Mesodermal cell (in vitro differentiated cells): ENCODE data around the gene PMP22.

ENCODE experiments used
- H3K27ac ChIP-seq: 2 replicates; pipeline ENCODE4 v1.7.0; 2013; ENCODE audit warnings: mild to moderate bottlenecking, low read depth, low read length, moderate library complexity; ENCODE audit not compliant: severe bottlenecking
- H3K36me3 ChIP-seq: 2 replicates; pipeline ENCODE4 v1.7.1; 2013; ENCODE audit warnings: mild to moderate bottlenecking, low read length, moderate library complexity; ENCODE audit not compliant: control insufficient read depth, insufficient read depth
- H3K4me1 ChIP-seq: one replicate; pipeline ENCODE4 v1.7.1; 2013; ENCODE audit warnings: mild to moderate bottlenecking, low read length; ENCODE audit not compliant: insufficient read depth, control insufficient read depth, poor library complexity, severe bottlenecking
- H3K4me3 ChIP-seq: 2 replicates; pipeline ENCODE4 v1.7.0; 2013; ENCODE audit warnings: low read length, control low read depth, mild to moderate bottlenecking; ENCODE audit not compliant: insufficient read depth, poor library complexity, severe bottlenecking; ENCODE audit errors: extremely low read depth
- H3K9me3 ChIP-seq: 2 replicates; pipeline ENCODE4 v1.7.1; 2013; ENCODE audit warnings: mild to moderate bottlenecking, low read length, moderate library complexity; ENCODE audit not compliant: control insufficient read depth
- WGBS, 2 experiments: methylation state at CpG; one replicate each; pipeline ENCODE4 v1.1.5; 2013; ENCODE audit warnings: missing lambda C conversion rate in 2 of 2; ENCODE audit not compliant: insufficient coverage in 2 of 2; 5-methylcytosine and 5-hydroxymethylcytosine counted together

The PMP22 gene

GRCh38 chr17:15291674-15292361 lies 26.7 kb upstream of the PMP22 start:
- H3K4me1 ChIP-seq: no peaks in the 10 kb centered on the region
- no peak overlapping the region for H3K27ac ChIP-seq
- H3K9me3 ChIP-seq: no peaks in the 10 kb centered on the region
- H3K36me3 ChIP-seq: no peaks in the 10 kb centered on the region
- WGBS, 2 experiments: 73 to 81% methylated on average over 5 of the region's 8 CpGs
- no peak overlapping the region for H3K4me3 ChIP-seq

- Histone ChIP-seq H3K4me1 (no peaks in the 10 kb centered on the region), H3K27ac (no peak overlapping the region), H3K36me3 (no peaks in the 10 kb centered on the region), H3K9me3 (no peaks in the 10 kb centered on the region), H3K4me3 (no peak overlapping the region)
- WGBS, 2 experiments: 87 to 100% methylated on average over 1 to 6 of the region's 6 CpGs
Measured at GRCh38 chr17:15290605-15291004, 25.5 kb upstream of the PMP22 start.

- H3K36me3 ChIP-seq: no peaks in the 10 kb centered on the region
- H3K4me1 ChIP-seq: peaks cover 2% of the 10 kb centered on the region
- WGBS, 2 experiments: 94 to 96% methylated on average over 19 to 20 of the region's 22 CpGs
- no peaks in the 10 kb centered on the region for H3K9me3 ChIP-seq
- H3K27ac ChIP-seq: no peak overlapping the region
- H3K4me3 ChIP-seq: no peak overlapping the region
Measured at GRCh38 chr17:15289285-15290183, 24.4 kb upstream of the PMP22 start.

GRCh38 chr17:15288859-15289258 lies 23.7 kb upstream of the PMP22 start:
- H3K9me3 ChIP-seq: no peaks in the 10 kb centered on the region
- H3K4me3 ChIP-seq: no peak overlapping the region
- no peaks in the 10 kb centered on the region for H3K36me3 ChIP-seq
- 83% methylated on average over 1 of the region's 1 CpG; no CpG with 5 or more reads in 1 of the 2 experiments for WGBS, 2 experiments
- H3K27ac ChIP-seq: no peak overlapping the region
- peaks cover 3% of the 10 kb centered on the region for H3K4me1 ChIP-seq

GRCh38 chr17:15287538-15288267 lies 22.6 kb upstream of the PMP22 start:
- Histone ChIP-seq H3K4me1 (peaks cover 3% of the 10 kb centered on the region), H3K4me3 (no peak overlapping the region), H3K27ac (no peak overlapping the region), H3K9me3 (no peaks in the 10 kb centered on the region), H3K36me3 (no peaks in the 10 kb centered on the region)
- 90% methylated on average over 3 of the region's 4 CpGs; no CpG with 5 or more reads in 1 of the 2 experiments for WGBS, 2 experiments

- WGBS, 2 experiments: 96 to 100% methylated on average over 5 to 6 of the region's 6 CpGs
- H3K27ac ChIP-seq: no peak overlapping the region
- H3K4me3 ChIP-seq: no peak overlapping the region
- H3K4me1 ChIP-seq: peaks cover 3% of the 10 kb centered on the region
- no peaks in the 10 kb centered on the region for H3K36me3 ChIP-seq
- no peaks in the 10 kb centered on the region for H3K9me3 ChIP-seq
Measured at GRCh38 chr17:15285466-15285865, 20.3 kb upstream of the PMP22 start.

GRCh38 chr17:15284537-15284936 lies 19.4 kb upstream of the PMP22 start:
- H3K27ac ChIP-seq: no peak overlapping the region
- H3K4me3 ChIP-seq: no peak overlapping the region
- H3K9me3 ChIP-seq: no peaks in the 10 kb centered on the region
- WGBS, 2 experiments: 67% methylated on average over 2 of the region's 2 CpGs; no CpG with 5 or more reads in 1 of the 2 experiments
- H3K36me3 ChIP-seq: no peaks in the 10 kb centered on the region
- H3K4me1 ChIP-seq: peaks cover 3% of the 10 kb centered on the region

GRCh38 chr17:15284107-15284506 lies 19.0 kb upstream of the PMP22 start:
- H3K4me1 ChIP-seq: peaks cover 3% of the 10 kb centered on the region
- no peaks in the 10 kb centered on the region for H3K9me3 ChIP-seq
- no peaks in the 10 kb centered on the region for H3K36me3 ChIP-seq
- 92 to 100% methylated on average over 1 to 2 of the region's 6 CpGs for WGBS, 2 experiments
- H3K4me3 ChIP-seq: no peak overlapping the region
- H3K27ac ChIP-seq: no peak overlapping the region

- no peak overlapping the region for H3K4me3 ChIP-seq
- H3K4me1 ChIP-seq: peaks cover 7% of the 10 kb centered on the region
- H3K36me3 ChIP-seq: no peaks in the 10 kb centered on the region
- no peak overlapping the region for H3K27ac ChIP-seq
- 70 to 100% methylated on average over 2 of the region's 3 CpGs for WGBS, 2 experiments
- no peaks in the 10 kb centered on the region for H3K9me3 ChIP-seq
Measured at GRCh38 chr17:15281909-15282308, 16.8 kb upstream of the PMP22 start.

- Histone ChIP-seq H3K4me1 (peaks cover 5% of the 10 kb centered on the region), H3K36me3 (no peaks in the 10 kb centered on the region), H3K27ac (no peak overlapping the region), H3K9me3 (peaks cover 6% of the 10 kb centered on the region), H3K4me3 (no peak overlapping the region)
- WGBS, 2 experiments: 78% methylated on average over 1 of the region's 2 CpGs; no CpG with 5 or more reads in 1 of the 2 experiments
Measured at GRCh38 chr17:15278924-15279477, 13.9 kb upstream of the PMP22 start.
